ENCODE results near the gene GBGT1. TPM values are rescaled to one million over a fixed set of nuclear protein-coding genes. Genes with fewer than 3 reads are reported as not detected.
"Not testable (repeated sequence)": the region's sequence is repeated elsewhere in the genome, so short reads cannot be mapped to it uniquely, and the experiment has no call there.

GBGT1 gene
- total RNA-seq, 1 donor from 2014 or later, result 1.3 TPM

DNA sequence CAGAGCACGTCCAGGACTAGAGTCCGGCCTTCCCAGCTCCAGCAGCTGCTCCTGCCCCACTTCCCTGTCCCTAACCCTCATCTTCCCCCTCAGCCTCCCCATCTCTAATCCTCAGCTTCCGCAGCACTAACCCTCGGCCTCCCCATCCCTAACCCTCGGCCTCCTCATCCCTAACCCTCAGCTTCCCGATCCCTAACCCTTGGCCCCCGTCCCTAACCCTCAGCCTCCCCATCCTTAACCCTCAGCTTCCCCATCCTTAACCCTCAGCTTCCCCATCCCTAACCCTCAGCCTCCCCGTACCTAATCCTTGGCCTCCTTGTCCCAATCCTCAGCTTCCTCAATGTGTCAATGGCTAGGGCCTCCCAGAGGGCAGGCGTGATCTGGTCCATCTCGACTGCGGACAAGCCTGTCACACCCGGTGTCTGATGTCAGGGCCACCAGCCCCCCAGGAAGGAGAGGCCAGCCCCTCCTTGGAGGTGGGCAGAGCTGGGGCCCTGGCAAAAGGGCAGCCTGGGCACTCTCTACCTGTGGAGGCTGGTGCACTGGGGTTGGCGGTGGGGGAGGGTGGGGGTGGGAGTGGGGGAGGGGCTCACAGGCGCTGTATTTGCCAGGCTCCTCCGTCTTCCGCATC lies 43.9 kb upstream of the GBGT1 start:
- Mint-ChIP-seq H3K4me3 (ENCODE audit: unreplicated experiment) (no peak overlapping the region), H3K36me3 (ENCODE audit: unreplicated experiment) (peaks cover 7% of the 10 kb centered on the region), H3K9me3 (ENCODE audit: unreplicated experiment) (peaks cover 12% of the 10 kb centered on the region), H3K4me1 (ENCODE audit: low read depth, unreplicated experiment) (no peaks in the 10 kb centered on the region), H3K27ac (ENCODE audit: unreplicated experiment) (no peak overlapping the region), H3K27me3 (ENCODE audit: unreplicated experiment) (peaks cover 5% of the 10 kb centered on the region)
- DNase-seq, result no peak
- TF ChIP-seq, protein P1, sequence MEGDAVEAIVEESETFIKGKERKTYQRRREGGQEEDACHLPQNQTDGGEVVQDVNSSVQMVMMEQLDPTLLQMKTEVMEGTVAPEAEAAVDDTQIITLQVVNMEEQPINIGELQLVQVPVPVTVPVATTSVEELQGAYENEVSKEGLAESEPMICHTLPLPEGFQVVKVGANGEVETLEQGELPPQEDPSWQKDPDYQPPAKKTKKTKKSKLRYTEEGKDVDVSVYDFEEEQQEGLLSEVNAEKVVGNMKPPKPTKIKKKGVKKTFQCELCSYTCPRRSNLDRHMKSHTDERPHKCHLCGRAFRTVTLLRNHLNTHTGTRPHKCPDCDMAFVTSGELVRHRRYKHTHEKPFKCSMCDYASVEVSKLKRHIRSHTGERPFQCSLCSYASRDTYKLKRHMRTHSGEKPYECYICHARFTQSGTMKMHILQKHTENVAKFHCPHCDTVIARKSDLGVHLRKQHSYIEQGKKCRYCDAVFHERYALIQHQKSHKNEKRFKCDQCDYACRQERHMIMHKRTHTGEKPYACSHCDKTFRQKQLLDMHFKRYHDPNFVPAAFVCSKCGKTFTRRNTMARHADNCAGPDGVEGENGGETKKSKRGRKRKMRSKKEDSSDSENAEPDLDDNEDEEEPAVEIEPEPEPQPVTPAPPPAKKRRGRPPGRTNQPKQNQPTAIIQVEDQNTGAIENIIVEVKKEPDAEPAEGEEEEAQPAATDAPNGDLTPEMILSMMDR (IDR thresholded peaks at IDR 0.05; ENCODE audit: partially characterized antibody, unreplicated experiment), result no peak

DNA sequence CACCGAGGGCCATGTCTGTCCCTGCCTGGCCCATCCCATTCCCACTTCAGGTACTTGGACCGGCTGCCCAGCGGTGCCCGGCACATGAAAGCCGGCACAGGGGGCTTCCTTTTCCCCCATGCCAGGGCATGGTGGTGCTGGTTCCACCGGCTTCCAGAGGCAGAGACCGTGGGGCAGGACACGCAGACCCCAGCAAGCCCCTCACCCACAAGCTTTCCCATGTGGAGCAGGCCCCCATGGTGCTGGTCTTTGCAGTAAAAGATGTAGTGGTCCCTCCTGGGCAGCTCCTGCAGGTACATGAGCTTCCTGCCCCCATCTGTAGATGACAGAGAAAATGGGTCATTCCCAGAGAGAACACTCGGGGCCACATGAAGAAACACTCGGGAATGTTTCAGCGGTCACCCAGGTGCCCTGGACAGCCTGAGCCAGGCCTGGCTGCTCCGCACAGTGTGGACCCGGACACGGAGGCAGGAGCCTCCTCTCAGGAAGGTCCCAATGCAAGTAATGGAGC lies 43.4 kb upstream of the GBGT1 start:
- H3K9me3 Mint-ChIP-seq (ENCODE audit: unreplicated experiment), result peaks cover 10% of the 10 kb centered on the region
- no peak for DNase-seq
- H3K4me3 Mint-ChIP-seq (ENCODE audit: unreplicated experiment), result no peak overlapping the region
- H3K36me3 Mint-ChIP-seq (ENCODE audit: unreplicated experiment), result peaks cover 7% of the 10 kb centered on the region
- peaks cover 5% of the 10 kb centered on the region for H3K27me3 Mint-ChIP-seq (ENCODE audit: unreplicated experiment)
- H3K4me1 Mint-ChIP-seq (ENCODE audit: low read depth, unreplicated experiment), result no peaks in the 10 kb centered on the region
- TF ChIP-seq, protein P1 (IDR thresholded peaks at IDR 0.05; ENCODE audit: partially characterized antibody, unreplicated experiment), result no peak
- no peak overlapping the region for H3K27ac Mint-ChIP-seq (ENCODE audit: unreplicated experiment)

DNA sequence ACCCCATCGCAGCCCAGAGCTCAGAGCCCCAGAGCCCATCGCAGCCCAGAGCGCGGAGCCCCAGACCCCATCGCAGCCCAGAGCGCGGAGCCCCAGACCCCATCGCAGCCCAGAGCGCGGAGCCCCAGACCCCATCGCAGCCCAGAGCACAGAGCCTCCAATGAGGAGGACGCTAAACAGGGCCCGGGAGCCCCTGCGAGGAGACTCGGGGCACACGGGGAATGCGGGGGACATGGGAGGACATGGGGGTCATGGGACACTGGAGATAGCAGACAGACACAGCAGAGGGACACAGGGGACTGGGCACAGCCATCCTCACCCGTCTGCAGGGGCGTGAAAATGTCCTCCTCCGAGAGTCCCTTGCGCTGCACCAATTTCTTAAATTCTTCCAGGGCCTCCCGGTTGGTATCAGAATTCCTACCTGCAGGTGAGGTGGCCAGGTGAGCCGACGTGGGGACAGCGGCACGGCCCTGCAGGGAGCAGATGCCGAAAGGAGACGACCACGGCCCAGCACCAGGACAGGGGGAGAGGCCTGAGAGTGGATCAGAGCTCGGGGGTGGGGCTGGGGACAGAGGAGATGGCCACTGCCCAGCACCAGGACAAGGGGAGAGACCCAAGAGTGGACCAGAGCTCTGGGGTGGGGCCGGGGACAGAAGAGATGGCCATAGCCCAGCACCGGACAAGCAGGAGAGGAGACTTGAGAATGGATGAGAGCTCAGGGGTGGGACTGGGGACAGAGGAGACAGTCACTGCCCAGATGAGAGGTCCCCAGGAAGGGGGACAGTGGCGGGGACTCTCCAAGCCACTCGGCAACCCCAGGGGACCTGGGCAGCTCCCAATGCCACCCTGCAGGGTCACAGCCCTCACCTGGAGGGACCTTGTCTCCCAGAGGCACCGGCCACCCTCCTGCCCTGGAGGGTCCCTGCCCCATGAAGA lies 42.5 kb upstream of the GBGT1 start:
- no peak for DNase-seq
- no peak overlapping the region for H3K4me3 Mint-ChIP-seq (ENCODE audit: unreplicated experiment)
- no peaks in the 10 kb centered on the region for H3K36me3 Mint-ChIP-seq (ENCODE audit: unreplicated experiment)
- no peak overlapping the region for H3K27ac Mint-ChIP-seq (ENCODE audit: unreplicated experiment)
- no peaks in the 10 kb centered on the region for H3K4me1 Mint-ChIP-seq (ENCODE audit: low read depth, unreplicated experiment)
- peaks cover 5% of the 10 kb centered on the region for H3K27me3 Mint-ChIP-seq (ENCODE audit: unreplicated experiment)
- TF ChIP-seq, protein P1 (IDR thresholded peaks at IDR 0.05; ENCODE audit: partially characterized antibody, unreplicated experiment), result no peak
- H3K9me3 Mint-ChIP-seq (ENCODE audit: unreplicated experiment), result peaks cover 5% of the 10 kb centered on the region

DNA sequence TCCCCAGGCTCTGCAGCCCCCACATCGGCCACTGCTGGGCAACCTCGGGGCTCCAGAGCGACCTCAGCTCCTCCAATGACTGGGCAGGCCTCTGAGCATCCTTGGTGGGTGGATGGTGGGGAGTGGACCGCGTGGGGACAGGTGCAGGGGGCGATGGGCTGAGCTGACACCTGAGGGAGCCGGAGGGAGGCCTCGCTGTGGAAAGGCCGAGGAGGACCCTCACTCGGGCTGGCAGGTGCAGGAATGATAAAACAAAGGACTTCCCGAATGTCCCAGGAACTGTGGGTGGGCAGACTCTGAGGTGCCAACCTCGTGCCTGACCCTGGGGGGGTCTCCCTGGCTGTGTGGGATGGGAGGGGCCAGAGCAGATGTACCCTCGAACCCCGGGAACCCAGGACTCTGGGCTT lies 41.8 kb upstream of the GBGT1 start:
- not testable (repeated sequence) for DNase-seq; H3K27ac Mint-ChIP-seq (ENCODE audit: unreplicated experiment); H3K27me3 Mint-ChIP-seq (ENCODE audit: unreplicated experiment); H3K4me3 Mint-ChIP-seq (ENCODE audit: unreplicated experiment); H3K36me3 Mint-ChIP-seq (ENCODE audit: unreplicated experiment); H3K4me1 Mint-ChIP-seq (ENCODE audit: low read depth, unreplicated experiment); H3K9me3 Mint-ChIP-seq (ENCODE audit: unreplicated experiment)

DNA sequence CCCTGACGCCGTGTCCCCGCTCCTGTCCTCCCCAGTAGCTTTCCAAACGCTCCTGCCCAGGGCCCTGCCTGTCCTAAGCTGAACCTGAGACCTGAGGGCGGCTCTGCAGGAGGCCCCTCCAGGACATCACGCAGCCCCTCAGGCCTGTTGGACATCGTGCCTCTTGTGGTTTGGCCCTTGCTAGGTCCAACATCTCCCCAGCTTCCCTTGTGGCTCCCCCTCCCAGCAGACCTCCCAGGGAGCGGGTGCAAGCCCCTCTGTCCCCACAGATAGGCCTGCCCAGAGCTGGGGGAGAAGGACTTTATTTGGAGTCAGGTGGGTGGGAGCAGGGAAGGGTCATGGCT lies 41.3 kb upstream of the GBGT1 start:
- no peak for DNase-seq
- Mint-ChIP-seq H3K4me3 (ENCODE audit: unreplicated experiment) (no peak overlapping the region), H3K36me3 (ENCODE audit: unreplicated experiment) (no peaks in the 10 kb centered on the region), H3K27me3 (ENCODE audit: unreplicated experiment) (peaks cover 5% of the 10 kb centered on the region), H3K9me3 (ENCODE audit: unreplicated experiment) (peaks cover 3% of the 10 kb centered on the region), H3K4me1 (ENCODE audit: low read depth, unreplicated experiment) (no peaks in the 10 kb centered on the region), H3K27ac (ENCODE audit: unreplicated experiment) (no peak overlapping the region)
- TF ChIP-seq, protein P1 (IDR thresholded peaks at IDR 0.05; ENCODE audit: partially characterized antibody, unreplicated experiment), result no peak

All from glutamatergic neuron (in vitro differentiated cells).